HG03039 (cell line): ENCODE data around the gene ASCC3.

Experiments
- ATAC-seq: cut with Tn5 transposase; IDR thresholded peaks from one replicate; pipeline ENCODE4 v1.9.1; 2021; ENCODE audit warnings: mild to moderate bottlenecking, moderate library complexity; ENCODE audit not compliant: unreplicated experiment

ASCC3 gene

GRCh38 chr6:100730001-100730980, 150.8 kb downstream of the ASCC3 start:
- ATAC-seq = no peak

- no peak for ATAC-seq
Measured at GRCh38 chr6:100726666-100727065, 154.5 kb downstream of the ASCC3 start.

GRCh38 chr6:100724696-100725095, 156.4 kb downstream of the ASCC3 start:
- ATAC-seq = no peak

GRCh38 chr6:100724222-100724621, 156.9 kb downstream of the ASCC3 start:
- ATAC-seq = no peak

- ATAC-seq = no peak
Measured at GRCh38 chr6:100721256-100721655, 159.9 kb downstream of the ASCC3 start.

GRCh38 chr6:100719883-100720682, 161.0 kb downstream of the ASCC3 start:
- ATAC-seq = no peak

GRCh38 chr6:100712997-100713396, 168.1 kb downstream of the ASCC3 start:
- ATAC-seq = no peak

GRCh38 chr6:100706491-100706890, 174.6 kb downstream of the ASCC3 start:
- ATAC-seq = no peak

- no peak for ATAC-seq
Measured at GRCh38 chr6:100704961-100705360, 176.2 kb downstream of the ASCC3 start.

GRCh38 chr6:100701728-100702127, 179.4 kb downstream of the ASCC3 start:
- ATAC-seq = no peak

- no peak for ATAC-seq
Measured at GRCh38 chr6:100700009-100700408, 181.1 kb downstream of the ASCC3 start.

GRCh38 chr6:100695445-100695844, 185.7 kb downstream of the ASCC3 start:
- no peak for ATAC-seq

GRCh38 chr6:100693249-100693927, 187.7 kb downstream of the ASCC3 start:
- no peak for ATAC-seq

GRCh38 chr6:100691972-100692371, 189.2 kb downstream of the ASCC3 start:
- no peak for ATAC-seq

- ATAC-seq = no peak
Measured at GRCh38 chr6:100686216-100686615, 194.9 kb downstream of the ASCC3 start.

- no peak for ATAC-seq
Measured at GRCh38 chr6:100685747-100686146, 195.4 kb downstream of the ASCC3 start.

GRCh38 chr6:100680163-100680562, 201.0 kb downstream of the ASCC3 start:
- no peak for ATAC-seq

GRCh38 chr6:100678027-100678426, 203.1 kb downstream of the ASCC3 start:
- no peak for ATAC-seq

- ATAC-seq = no peak
Measured at GRCh38 chr6:100677240-100677639, 203.9 kb downstream of the ASCC3 start.

GRCh38 chr6:100673641-100674040, 207.5 kb downstream of the ASCC3 start:
- ATAC-seq = no peak

GRCh38 chr6:100671740-100672139, 209.4 kb downstream of the ASCC3 start:
- no peak for ATAC-seq
